Activated CD8-positive, alpha-beta memory T cell treated with anti-CD3 and anti-CD28 coated beads, Interleukin-2, amount 50 U/mL, for 24 hours (primary cell): ENCODE data around the gene TOB1.

Source experiments
- DNase-seq: peaks from one replicate; pipeline ENCODE4 v3.0.0-alpha.2; 2020; ENCODE audit errors: extremely low read depth

The TOB1 gene

DNA sequence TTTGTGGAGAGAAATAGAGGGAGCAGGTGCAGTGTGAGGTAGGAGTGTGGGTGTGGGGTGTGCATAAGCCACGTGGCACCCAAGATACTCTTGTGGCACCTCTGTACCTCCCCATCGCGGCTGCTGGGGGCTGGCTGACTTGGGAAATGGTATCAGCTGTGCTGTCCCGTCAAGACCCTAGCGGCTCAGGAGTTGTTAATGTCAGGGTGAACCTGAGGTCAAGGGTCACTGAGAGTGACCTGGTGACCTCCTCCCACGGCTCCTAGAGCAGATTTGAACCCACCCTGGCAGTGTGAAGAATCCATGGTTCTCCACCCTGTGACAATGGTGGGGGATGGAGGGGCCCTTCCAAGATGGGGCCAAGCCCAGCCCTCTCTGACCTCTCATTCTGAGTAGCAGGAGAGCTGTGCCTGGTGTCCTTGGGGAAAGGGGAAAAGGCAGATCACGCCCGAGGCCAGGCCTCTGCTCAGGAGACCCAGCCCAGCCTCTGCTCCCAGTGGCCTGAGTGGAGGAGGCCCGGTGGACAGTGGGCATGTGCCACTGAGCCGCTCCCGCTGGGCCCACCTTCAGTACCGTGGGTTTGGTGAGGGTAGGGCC, 33.8 kb downstream of the TOB1 start:
- DNase-seq: no peak

GRCh38 chr17:50831471-50831928, 34.7 kb downstream of the TOB1 start:
- DNase-seq: no peak

GRCh38 chr17:50830994-50831393, 35.2 kb downstream of the TOB1 start:
- DNase-seq: no peak

DNA sequence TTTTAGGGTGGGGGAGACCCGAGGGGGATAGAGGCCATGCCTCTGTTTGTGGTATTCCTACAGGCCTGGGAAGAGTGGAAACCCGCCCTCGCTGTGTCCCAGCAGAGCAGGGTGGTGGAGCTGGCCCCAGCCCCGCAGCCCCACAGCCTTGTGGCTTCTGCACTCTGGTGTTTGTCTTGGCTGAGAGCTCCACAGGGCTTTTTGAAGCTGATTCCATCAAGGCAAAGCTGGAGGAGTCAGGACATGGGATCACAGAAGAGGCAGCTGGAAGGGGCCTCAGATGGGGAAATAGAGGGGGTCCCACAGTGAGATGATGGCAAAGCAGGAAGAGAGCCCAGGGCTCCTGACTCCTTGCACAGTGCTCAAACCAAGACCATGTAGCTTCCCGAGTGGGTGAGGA, 35.8 kb downstream of the TOB1 start:
- DNase-seq: no peak

GRCh38 chr17:50829332-50829731, 36.8 kb downstream of the TOB1 start:
- no peak for DNase-seq

GRCh38 chr17:50828508-50829170, 37.5 kb downstream of the TOB1 start:
- DNase-seq: no peak

DNA sequence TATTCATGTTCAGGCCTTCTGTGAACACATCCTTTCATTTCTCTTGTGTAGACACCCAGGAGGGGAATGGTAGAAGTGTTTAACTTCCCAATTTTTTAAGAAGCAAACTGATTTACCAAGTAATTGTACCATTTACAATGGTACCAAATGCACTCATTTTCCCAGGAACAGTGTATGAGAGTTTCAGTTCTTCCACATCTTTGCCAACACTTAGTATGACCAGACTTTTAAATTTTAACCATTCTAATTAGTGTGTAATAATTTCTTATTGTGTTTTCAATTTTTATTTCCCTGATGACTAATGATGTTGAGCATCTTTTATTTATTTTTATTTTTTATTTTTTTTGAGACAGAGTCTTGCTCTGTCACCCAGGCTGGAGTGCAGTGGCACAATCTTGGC, 41.0 kb downstream of the TOB1 start:
- no peak for DNase-seq

GRCh38 chr17:50824429-50824828, 41.7 kb downstream of the TOB1 start:
- DNase-seq: no peak

DNA sequence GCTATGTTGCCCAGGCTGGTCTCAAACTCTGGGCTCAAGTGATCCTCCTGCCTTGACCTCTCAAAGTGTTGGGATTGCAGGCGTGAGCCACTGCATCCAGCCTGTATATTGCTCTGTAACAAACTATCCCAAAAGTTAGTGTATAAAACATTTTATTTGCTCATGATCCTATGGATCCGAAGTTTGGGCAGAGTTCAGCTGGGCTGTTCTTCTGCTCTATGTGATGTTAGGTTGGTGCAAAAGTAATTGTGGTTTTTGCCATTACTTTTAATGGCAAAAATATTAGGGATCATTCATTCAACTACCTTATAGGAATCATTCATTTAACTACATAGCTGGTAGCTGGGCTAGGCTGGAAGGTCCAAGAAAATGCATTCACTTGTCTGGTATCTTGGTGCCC, 43.6 kb downstream of the TOB1 start:
- DNase-seq: no peak

DNA sequence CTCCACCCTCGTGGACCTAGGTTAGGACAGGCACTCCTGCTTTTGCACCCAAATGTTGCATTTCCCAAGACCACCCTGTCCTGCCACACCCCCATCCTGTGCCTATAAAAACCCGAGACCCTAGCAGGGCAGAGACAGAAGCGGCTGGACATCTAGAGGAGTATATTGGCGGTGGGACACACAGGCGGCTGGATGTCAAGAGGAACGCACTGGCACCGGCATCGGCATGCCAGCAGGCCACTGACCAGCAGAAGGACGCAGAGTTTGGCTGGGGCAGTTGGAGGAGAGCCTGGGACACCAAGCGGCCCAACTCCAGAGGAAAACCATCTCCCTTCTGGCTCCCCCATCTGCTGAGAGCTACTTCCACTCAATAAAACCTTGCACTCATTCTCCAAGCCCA, 45.5 kb downstream of the TOB1 start:
- no peak for DNase-seq

DNA sequence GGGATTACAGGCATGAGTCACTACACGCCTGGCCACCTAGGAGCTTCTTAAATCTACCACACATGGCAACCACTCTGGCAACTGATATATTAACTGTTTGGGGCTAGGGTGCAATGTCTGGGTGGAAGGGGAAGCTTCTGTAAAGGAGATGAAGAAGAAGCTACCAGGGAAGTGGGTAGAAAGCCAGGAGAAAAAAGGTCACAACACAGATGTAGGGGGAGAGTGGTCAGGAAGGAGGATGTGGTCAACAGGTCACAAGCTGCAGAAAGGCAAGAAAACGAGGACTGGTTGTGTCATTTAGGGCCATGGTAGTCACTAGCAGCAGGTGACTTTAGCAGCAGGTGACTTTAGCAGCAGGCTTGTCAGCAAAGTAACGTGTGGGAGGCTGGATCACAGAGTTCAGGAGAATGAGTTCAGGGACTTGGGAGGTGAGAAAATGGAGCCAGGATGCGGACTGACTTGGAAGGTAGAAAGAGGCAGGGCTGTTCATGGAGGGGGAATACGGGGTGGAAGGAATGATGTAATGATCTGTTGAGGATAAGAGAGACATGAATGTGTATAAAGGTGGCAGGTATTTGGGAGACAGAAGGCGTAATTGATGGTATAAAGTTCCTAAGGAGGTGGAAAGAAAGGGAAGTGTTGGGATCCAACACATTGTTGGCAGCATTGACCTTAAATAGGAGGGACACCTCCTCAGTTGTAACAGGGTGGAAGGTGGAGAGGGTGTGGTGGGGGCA, 47.1 kb downstream of the TOB1 start:
- DNase-seq: no peak

- no peak for DNase-seq
Measured at GRCh38 chr17:50818261-50818660, 47.9 kb downstream of the TOB1 start.

- DNase-seq: no peak
Measured at GRCh38 chr17:50817838-50818237, 48.3 kb downstream of the TOB1 start.

GRCh38 chr17:50816771-50817751, 49.1 kb downstream of the TOB1 start:
- DNase-seq: peak; percentile 14

DNA sequence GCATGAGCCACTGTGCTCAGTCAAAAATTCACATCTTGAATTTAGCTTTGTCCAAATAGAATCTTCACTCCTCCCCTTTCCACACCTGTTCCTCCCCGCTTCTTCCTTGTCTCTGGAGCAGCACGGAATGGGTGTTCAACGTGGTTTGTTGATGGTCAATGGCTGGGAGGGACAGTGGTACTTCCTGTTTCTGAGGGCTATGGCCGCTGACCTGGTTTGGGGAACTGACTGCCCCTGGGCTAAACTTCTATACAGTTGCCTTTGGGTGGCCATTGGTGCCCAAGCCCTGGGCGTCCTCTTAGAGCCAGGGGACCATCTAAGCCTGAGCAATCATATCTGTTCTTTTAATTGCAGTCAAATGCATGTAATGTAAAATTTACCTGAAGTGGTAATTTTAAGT, 49.9 kb downstream of the TOB1 start:
- no peak for DNase-seq

GRCh38 chr17:50815400-50815799, 50.8 kb downstream of the TOB1 start:
- DNase-seq: no peak

DNA sequence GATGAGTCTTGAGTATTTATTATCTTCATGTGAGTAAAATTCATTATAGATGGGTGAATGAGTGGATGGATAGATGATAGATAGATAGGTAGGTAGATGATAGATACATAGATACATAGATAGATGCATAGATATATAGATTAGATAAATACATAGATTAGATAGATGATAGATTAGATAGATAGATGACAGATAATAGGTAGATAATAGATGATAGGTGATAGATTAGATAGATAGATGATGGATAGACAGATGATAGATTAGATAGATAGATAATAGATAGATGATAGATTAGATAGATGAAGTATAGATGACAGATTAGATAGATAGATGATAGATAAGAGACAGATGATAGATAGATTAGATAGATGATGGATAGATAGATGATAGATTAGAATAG, 52.6 kb downstream of the TOB1 start:
- no peak for DNase-seq
